GM12878 (cell line): ENCODE data around the gene UBE2QL1. TPM values are rescaled to one million over a fixed set of nuclear protein-coding genes. Genes with fewer than 3 reads are reported as not detected.

Experiments used
- ATAC-seq: fragments of 200-7000 bp; cut with Tn5 transposase; 3 replicates; pipeline ENCODE4 v1.9.1; 2020; ENCODE audit warnings: mild to moderate bottlenecking, moderate library complexity
- BruUV-seq: library from RNA; stranded (reverse); fragments of 400-500 nt; replicated peaks from 2 replicates; lab custom pipeline; 2021; lab: Mats Ljungman, UMichigan
- CTCF ChIA-PET: fragments of 300-600 bp; sonication (Branson Sonifier 250); formaldehyde crosslinking; extraction: SDS; loops from one replicate; lab custom pipeline; 2021; ENCODE audit warnings: inconsistent platforms; lab: Yijun Ruan, JAX
- POLR2A ChIA-PET: fragments of 350-600 bp; formaldehyde crosslinking; extraction: SDS; loops from one replicate; lab custom pipeline; 2021; ENCODE audit warnings: inconsistent platforms; lab: Charles Lee
- RAD21 ChIA-PET: fragments of 300-600 bp; sonication (Branson Sonifier 250); formaldehyde crosslinking; loops from one replicate; lab custom pipeline; 2023; ENCODE audit warnings: antibody characterized with exemption; ENCODE audit not compliant: unreplicated experiment; lab: Charles Lee
- SMC1A ChIA-PET: fragments of 300-600 bp; sonication (Branson Sonifier 250); formaldehyde crosslinking; loops from one replicate; lab custom pipeline; 2023; ENCODE audit not compliant: unreplicated experiment, uncharacterized antibody; lab: Charles Lee
- DNase-seq: peaks from one replicate; pipeline ENCODE4 v3.0.0-alpha.2; 2011; ENCODE audit warnings: low read depth, low spot score
- FAIRE-seq: peaks from 3 replicates; lab custom pipeline; 2011; peaks lifted over from hg19 to GRCh38; lab: Jason Lieb, UNC
- H2AFZ ChIP-seq: 2 replicates; pipeline ENCODE4 v1.6.0; 2011; ENCODE audit warnings: low read depth, low read length, control low read depth; ENCODE audit not compliant: control insufficient read depth
- H3K27ac ChIP-seq: 2 replicates; pipeline ENCODE4 v1.5.1; 2011; ENCODE audit warnings: control low read depth; ENCODE audit not compliant: control insufficient read depth, insufficient read depth
- H3K27me3 ChIP-seq, 2 experiments: replicated peaks in 1 of 2; 2 replicates each; pipeline versions ENCODE4 v1.6.0 to v1.6.1; 2011; ENCODE audit warnings: low read length in 1 of 2; ENCODE audit not compliant: control insufficient read depth in 2 of 2, insufficient read depth in 2 of 2
- H3K36me3 ChIP-seq, 2 experiments: 2 replicates each; pipeline ENCODE4 v1.5.1; 2011; ENCODE audit warnings: low read length in 1 of 2; ENCODE audit not compliant: control insufficient read depth in 2 of 2, insufficient read depth in 2 of 2
- H3K4me1 ChIP-seq: 2 replicates; pipeline ENCODE4 v1.6.1; 2011; ENCODE audit warnings: mild to moderate bottlenecking, low read length, moderate library complexity, mixed read lengths; ENCODE audit not compliant: control insufficient read depth, insufficient read depth
- H3K4me2 ChIP-seq: 2 replicates; pipeline ENCODE4 v1.6.0; 2011; ENCODE audit warnings: control low read depth; ENCODE audit not compliant: control insufficient read depth, insufficient read depth
- H3K4me3 ChIP-seq: fragments of 200-600 bp; sonication (generic); 2 replicates; pipeline ENCODE4 v1.5.1; 2016
- H3K79me2 ChIP-seq: 2 replicates; pipeline ENCODE4 v1.6.0; 2011; ENCODE audit warnings: low read length; ENCODE audit not compliant: control insufficient read depth, insufficient read depth
- H3K9ac ChIP-seq: 2 replicates; pipeline ENCODE4 v1.8.0; 2011; ENCODE audit warnings: low read length, control low read depth, mixed read lengths; ENCODE audit not compliant: control insufficient read depth, insufficient read depth
- H3K9me3 ChIP-seq: replicated peaks from 3 replicates; pipeline ENCODE4 v1.5.1; 2011; ENCODE audit warnings: mild to moderate bottlenecking, low read length; ENCODE audit not compliant: control insufficient read depth, insufficient read depth
- H4K20me1 ChIP-seq: 2 replicates; pipeline ENCODE4 v1.6.0; 2011; ENCODE audit not compliant: control insufficient read depth, insufficient read depth
- EP300 ChIP-seq, 2 experiments: fragments of 150-350 bp in 1 of 2; IDR thresholded peaks; 2 replicates each; pipeline ENCODE4 v1.6.1; 2011 to 2012; ENCODE audit warnings: low read depth in 2 of 2, low read length in 2 of 2, borderline replicate concordance in 1 of 2, improper control_type of control experiment in 1 of 2, inconsistent platforms in 1 of 2; ENCODE audit not compliant: control insufficient read depth in 1 of 2
- FOXK2 ChIP-seq: fragments of 450-650 bp; IDR thresholded peaks from 2 replicates; pipeline ENCODE4 v1.6.1; 2017; ENCODE audit warnings: mild to moderate bottlenecking, moderate library complexity
- GABPA ChIP-seq: IDR thresholded peaks from 2 replicates; pipeline ENCODE4 v1.6.1; 2014; ENCODE audit warnings: antibody characterized with exemption, low read depth, mild to moderate bottlenecking, inconsistent platforms
- IKZF1 ChIP-seq: fragments of 450-650 bp; conservative IDR thresholded peaks from 2 replicates; pipeline ENCODE4 v1.6.1; 2017; ENCODE audit warnings: antibody characterized with exemption, mild to moderate bottlenecking
- NFYB ChIP-seq: IDR thresholded peaks from 2 replicates; pipeline ENCODE4 v1.6.1; 2011; ENCODE audit warnings: low read depth, mild to moderate bottlenecking, low read length, improper control_type of control experiment, moderate library complexity; ENCODE audit not compliant: insufficient read depth
- POLR2AphosphoS2 ChIP-seq: IDR thresholded peaks from 2 replicates; pipeline ENCODE4 v1.6.1; 2011; ENCODE audit warnings: low read depth, mild to moderate bottlenecking, low read length, improper control_type of control experiment, moderate library complexity
- TBL1XR1 ChIP-seq: IDR thresholded peaks from 2 replicates; pipeline ENCODE4 v1.6.1; 2012; ENCODE audit warnings: low read depth, low read length, improper control_type of control experiment
- ZBED1 ChIP-seq: IDR thresholded peaks from 2 replicates; pipeline ENCODE4 v1.6.1; 2016; ENCODE audit warnings: borderline replicate concordance
- WGBS: methylation state at CpG from one replicate; pipeline ENCODE4 v1.1.6; 2016; ENCODE audit warnings: low lambda C conversion rate; ENCODE audit not compliant: insufficient replicate concordance, insufficient coverage; ENCODE audit errors: missing lambda C conversion rate; 5-methylcytosine and 5-hydroxymethylcytosine counted together
- in situ Hi-C: fragments of 300-500 bp; cut with MboI; formaldehyde crosslinking; loops from 9 replicates; pipeline ENCODE4 v1.14.3; 2018; ENCODE audit warnings: mixed read lengths
- intact Hi-C: fragments of 100-400 bp; cut with micrococcal nuclease; formaldehyde crosslinking; loops from one replicate; pipeline ENCODE4 v1.14.2; 2022; ENCODE audit not compliant: unreplicated experiment
- polyA plus RNA-seq, 11 experiments: library from polyadenylated mRNA; depleted of rRNA in 4 of 11; unstranded in 6 of 11; stranded (reverse) in 5 of 11; fragments of >200 nt; fragmentation: Nextera tagmentation in 4 of 11; fragmentation: Illumina TruSeq in 1 of 11; extraction: Ambion mirVana in 4 of 11; extraction: Trizol in 1 of 11; gene quantifications; 1 replicate in 1 of 11; 2 replicates in 10 of 11; pipeline versions ENCODE4 v1.2.1 to v1.2.3, GENCODE V29; 2011 to 2016; ENCODE audit warnings: inconsistent platforms in 2 of 11, missing spikeins in 2 of 11, low read depth in 1 of 11
- total RNA-seq, 4 experiments: library from RNA; depleted of rRNA in 3 of 4; stranded (reverse); fragments of >200 nt in 3 of 4; fragmentation: Illumina TruSeq in 1 of 4; extraction: Trizol in 1 of 4; gene quantifications; 2 replicates each; pipeline versions ENCODE4 v1.2.1 to v1.2.3, GENCODE V29; 2013 to 2021
- TF ChIP-seq, protein P1 (sequence below): fragments of 150-350 bp; IDR thresholded peaks from 2 replicates; pipeline ENCODE4 v1.6.1; 2016; ENCODE audit warnings: low read depth, low read length
- TF ChIP-seq, protein P2 (sequence below): fragments of 450-650 bp; formaldehyde crosslinking; IDR thresholded peaks from 2 replicates; pipeline ENCODE4 v1.4.0; 2022; ENCODE audit warnings: mild to moderate bottlenecking, moderate library complexity

The UBE2QL1 gene
- total and polyA plus RNA-seq, 10 of the 15 experiments (the other 5 are each of a cell fraction or from before 2014, with no cell fraction given), result 0.03 to 0.62 (median 0.04) TPM; not detected in 6

DNA sequence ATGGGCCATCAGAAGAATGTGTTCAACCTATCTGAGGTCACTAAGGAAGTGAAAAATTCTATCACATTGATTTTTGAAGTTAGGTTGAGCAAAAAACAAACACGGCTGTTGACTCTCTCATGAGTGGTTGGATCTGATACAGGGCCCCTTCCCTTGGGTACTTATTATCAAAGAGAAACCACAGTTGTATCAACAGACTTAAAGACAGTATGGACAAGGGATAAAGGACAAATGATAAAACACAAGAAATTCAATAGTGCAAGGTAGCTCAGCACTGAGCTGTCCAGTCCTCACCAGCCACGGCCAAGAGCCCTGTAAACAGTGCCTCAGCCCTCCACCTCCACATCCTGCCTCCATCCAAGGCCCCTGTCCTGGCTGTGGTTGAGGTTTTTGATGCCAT lies 86.9 kb downstream of the UBE2QL1 start:
- no peak for ATAC-seq
- Histone ChIP-seq H3K9ac (no peak overlapping the region), H3K4me1 (no peaks in the 10 kb centered on the region), H4K20me1 (no peaks in the 10 kb centered on the region), H3K79me2 (no peaks in the 10 kb centered on the region), H2AFZ (no peak overlapping the region), H3K4me3 (no peak overlapping the region), H3K27ac (no peak overlapping the region), H3K27me3 (peaks cover 0 to 3% of the 10 kb centered on the region in 2 experiments; a peak in 1 of 4 replicates), H3K9me3 (no peaks in the 10 kb centered on the region; the same call in 2 of the 3 replicates), H3K36me3 (no peaks in the 10 kb centered on the region), H3K4me2 (no peak overlapping the region)
- ChIA-PET CTCF (no interaction called here), RAD21 (no interaction called here), SMC1A (no interaction called here), POLR2A (no interaction called here)
- no peak for DNase-seq
- no peak for FAIRE-seq
- intact Hi-C loops, result no loop called here
- no TSS peak for BruUV-seq
- TF ChIP-seq IKZF1 (no peak), TBL1XR1 (no peak), NFYB (no peak), POLR2AphosphoS2 (no peak), FOXK2 (no peak), EP300 (IDR thresholded peaks at IDR 0.05; ENCODE audit: borderline replicate concordance in 1 of 2, control insufficient read depth in 1 of 2, low read depth in 2 of 2, low read length in 2 of 2) (no peak), GABPA (no peak), ZBED1 (no peak)
- TF ChIP-seq, protein P1, sequence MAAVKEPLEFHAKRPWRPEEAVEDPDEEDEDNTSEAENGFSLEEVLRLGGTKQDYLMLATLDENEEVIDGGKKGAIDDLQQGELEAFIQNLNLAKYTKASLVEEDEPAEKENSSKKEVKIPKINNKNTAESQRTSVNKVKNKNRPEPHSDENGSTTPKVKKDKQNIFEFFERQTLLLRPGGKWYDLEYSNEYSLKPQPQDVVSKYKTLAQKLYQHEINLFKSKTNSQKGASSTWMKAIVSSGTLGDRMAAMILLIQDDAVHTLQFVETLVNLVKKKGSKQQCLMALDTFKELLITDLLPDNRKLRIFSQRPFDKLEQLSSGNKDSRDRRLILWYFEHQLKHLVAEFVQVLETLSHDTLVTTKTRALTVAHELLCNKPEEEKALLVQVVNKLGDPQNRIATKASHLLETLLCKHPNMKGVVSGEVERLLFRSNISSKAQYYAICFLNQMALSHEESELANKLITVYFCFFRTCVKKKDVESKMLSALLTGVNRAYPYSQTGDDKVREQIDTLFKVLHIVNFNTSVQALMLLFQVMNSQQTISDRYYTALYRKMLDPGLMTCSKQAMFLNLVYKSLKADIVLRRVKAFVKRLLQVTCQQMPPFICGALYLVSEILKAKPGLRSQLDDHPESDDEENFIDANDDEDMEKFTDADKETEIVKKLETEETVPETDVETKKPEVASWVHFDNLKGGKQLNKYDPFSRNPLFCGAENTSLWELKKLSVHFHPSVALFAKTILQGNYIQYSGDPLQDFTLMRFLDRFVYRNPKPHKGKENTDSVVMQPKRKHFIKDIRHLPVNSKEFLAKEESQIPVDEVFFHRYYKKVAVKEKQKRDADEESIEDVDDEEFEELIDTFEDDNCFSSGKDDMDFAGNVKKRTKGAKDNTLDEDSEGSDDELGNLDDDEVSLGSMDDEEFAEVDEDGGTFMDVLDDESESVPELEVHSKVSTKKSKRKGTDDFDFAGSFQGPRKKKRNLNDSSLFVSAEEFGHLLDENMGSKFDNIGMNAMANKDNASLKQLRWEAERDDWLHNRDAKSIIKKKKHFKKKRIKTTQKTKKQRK, result no peak
- TF ChIP-seq, protein P2, sequence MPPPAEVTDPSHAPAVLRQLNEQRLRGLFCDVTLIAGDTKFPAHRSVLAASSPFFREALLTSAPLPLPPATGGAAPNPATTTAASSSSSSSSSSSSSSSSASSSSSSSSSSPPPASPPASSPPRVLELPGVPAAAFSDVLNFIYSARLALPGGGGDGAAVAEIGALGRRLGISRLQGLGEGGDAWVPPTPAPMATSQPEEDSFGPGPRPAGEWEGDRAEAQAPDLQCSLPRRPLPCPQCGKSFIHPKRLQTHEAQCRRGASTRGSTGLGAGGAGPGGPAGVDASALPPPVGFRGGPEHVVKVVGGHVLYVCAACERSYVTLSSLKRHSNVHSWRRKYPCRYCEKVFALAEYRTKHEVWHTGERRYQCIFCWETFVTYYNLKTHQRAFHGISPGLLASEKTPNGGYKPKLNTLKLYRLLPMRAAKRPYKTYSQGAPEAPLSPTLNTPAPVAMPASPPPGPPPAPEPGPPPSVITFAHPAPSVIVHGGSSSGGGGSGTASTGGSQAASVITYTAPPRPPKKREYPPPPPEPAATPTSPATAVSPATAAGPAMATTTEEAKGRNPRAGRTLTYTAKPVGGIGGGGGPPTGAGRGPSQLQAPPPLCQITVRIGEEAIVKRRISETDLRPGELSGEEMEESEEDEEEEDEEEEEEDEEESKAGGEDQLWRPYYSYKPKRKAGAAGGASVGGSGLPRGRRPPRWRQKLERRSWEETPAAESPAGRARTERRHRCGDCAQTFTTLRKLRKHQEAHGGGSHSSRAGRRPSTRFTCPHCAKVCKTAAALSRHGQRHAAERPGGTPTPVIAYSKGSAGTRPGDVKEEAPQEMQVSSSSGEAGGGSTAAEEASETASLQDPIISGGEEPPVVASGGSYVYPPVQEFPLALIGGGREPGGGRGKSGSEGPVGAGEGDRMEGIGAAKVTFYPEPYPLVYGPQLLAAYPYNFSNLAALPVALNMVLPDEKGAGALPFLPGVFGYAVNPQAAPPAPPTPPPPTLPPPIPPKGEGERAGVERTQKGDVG (CRISPR knock-in tag), result no peak
- in situ Hi-C loops, result no loop called here
- WGBS, result 0% methylated on average over 2 of the region's 2 CpGs
